Measurements from ENCODE around the gene GCM1. TPM values are rescaled to one million over a fixed set of nuclear protein-coding genes. Genes with fewer than 3 reads are reported as not detected.

GCM1 gene
- total and polyA plus RNA-seq, 9 of the 15 experiments (the other 6 are each of a cell fraction or from before 2014, with no cell fraction given): not detected

DNA sequence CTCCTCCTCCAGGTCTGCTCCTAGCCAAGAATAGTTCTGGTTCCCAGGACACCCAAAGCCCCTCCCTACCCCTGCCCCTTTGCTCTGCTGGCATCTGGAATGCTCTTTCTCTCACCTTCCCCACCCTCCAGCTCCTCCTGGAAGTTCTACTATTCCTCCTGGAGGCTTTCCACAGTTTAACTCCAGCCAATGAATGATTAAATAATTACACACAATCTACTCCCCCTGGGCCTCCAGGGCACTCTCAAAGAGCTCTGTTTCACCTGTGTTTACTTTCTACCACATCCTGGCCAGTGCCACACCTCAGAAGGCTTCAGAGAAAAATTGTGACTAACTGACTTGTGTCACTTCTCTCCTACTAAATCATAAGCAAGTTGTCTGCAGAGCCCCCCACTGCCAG lies 36.2 kb downstream of the GCM1 start (continued):
- TF ChIP-seq, protein P1, sequence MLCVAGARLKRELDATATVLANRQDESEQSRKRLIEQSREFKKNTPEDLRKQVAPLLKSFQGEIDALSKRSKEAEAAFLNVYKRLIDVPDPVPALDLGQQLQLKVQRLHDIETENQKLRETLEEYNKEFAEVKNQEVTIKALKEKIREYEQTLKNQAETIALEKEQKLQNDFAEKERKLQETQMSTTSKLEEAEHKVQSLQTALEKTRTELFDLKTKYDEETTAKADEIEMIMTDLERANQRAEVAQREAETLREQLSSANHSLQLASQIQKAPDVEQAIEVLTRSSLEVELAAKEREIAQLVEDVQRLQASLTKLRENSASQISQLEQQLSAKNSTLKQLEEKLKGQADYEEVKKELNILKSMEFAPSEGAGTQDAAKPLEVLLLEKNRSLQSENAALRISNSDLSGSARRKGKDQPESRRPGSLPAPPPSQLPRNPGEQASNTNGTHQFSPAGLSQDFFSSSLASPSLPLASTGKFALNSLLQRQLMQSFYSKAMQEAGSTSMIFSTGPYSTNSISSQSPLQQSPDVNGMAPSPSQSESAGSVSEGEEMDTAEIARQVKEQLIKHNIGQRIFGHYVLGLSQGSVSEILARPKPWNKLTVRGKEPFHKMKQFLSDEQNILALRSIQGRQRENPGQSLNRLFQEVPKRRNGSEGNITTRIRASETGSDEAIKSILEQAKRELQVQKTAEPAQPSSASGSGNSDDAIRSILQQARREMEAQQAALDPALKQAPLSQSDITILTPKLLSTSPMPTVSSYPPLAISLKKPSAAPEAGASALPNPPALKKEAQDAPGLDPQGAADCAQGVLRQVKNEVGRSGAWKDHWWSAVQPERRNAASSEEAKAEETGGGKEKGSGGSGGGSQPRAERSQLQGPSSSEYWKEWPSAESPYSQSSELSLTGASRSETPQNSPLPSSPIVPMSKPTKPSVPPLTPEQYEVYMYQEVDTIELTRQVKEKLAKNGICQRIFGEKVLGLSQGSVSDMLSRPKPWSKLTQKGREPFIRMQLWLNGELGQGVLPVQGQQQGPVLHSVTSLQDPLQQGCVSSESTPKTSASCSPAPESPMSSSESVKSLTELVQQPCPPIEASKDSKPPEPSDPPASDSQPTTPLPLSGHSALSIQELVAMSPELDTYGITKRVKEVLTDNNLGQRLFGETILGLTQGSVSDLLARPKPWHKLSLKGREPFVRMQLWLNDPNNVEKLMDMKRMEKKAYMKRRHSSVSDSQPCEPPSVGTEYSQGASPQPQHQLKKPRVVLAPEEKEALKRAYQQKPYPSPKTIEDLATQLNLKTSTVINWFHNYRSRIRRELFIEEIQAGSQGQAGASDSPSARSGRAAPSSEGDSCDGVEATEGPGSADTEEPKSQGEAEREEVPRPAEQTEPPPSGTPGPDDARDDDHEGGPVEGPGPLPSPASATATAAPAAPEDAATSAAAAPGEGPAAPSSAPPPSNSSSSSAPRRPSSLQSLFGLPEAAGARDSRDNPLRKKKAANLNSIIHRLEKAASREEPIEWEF (CRISPR knock-in tag; IDR thresholded peaks at IDR 0.05): no peak

DNA sequence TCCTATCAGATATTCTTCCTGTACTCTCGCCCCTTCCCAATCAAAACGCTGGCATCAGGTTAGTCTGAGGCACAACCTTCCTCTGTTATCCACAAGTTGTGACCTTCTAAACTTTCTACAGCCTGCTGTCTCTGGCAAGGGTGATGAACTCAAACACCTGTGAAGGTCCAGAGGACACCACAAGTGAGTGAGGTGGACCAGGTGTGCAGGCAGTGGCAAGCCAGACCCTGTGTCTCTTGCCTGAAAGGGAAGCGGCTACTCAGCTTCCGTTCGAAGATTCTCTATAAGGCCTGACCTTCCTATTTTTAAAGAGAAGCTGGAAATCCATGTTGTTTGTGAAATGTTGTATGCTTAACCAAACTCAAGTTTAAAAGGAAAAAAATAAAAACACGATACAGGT lies 36.8 kb downstream of the GCM1 start:
- Histone ChIP-seq H3K27ac (ENCODE audit: extremely low read depth, low read depth, low read length) (no peak overlapping the region), H2AFZ (ENCODE audit: low read depth, low read length) (no peak overlapping the region), H3K9me1 (ENCODE audit: control insufficient read depth, insufficient read depth, low read length) (no peaks in the 10 kb centered on the region), H3K36me3 (ENCODE audit: control insufficient read depth, insufficient read depth, low read length) (no peaks in the 10 kb centered on the region), H3K4me2 (ENCODE audit: insufficient read depth, low read length) (no peak overlapping the region), H3K9me3 (replicated peaks; ENCODE audit: control insufficient read depth, insufficient read depth, low read depth, low read length) (no peaks in the 10 kb centered on the region), H3K4me3 (no peak overlapping the region), H3K27me3 (ENCODE audit: control insufficient read depth in 2 of 2, insufficient read depth in 2 of 2, low read length in 2 of 2) (0 out of 5 replicates have a peak, but pooled peaks cover 0 to 9% of the 10 kb centered on the region in 2 experiments), H4K20me1 (replicated peaks; ENCODE audit: control insufficient read depth, insufficient read depth, low read length) (no peaks in the 10 kb centered on the region), H3K9ac (ENCODE audit: insufficient read depth in 1 of 2, low read depth in 2 of 2, low read length in 2 of 2) (no peak overlapping the region), H3K79me2 (ENCODE audit: control insufficient read depth, insufficient read depth, low read length) (no peaks in the 10 kb centered on the region), H3K4me1 (replicated peaks in 1 of 2; ENCODE audit: control insufficient read depth in 2 of 2, insufficient read depth in 2 of 2, low read length in 2 of 2) (no peaks in the 10 kb centered on the region)
- ChIA-PET CTCF (ENCODE audit: low intra/inter-chr PET ratio) (no interaction called here), POLR2A (no interaction called here)
- no peak for DNase-seq (ENCODE audit: extremely low read depth in 1 of 4, low spot score in 3 of 4)
- BruUV-seq (replicated peaks): no TSS peak
- in situ Hi-C loops (cut with MboI) (no loop called here), intact Hi-C loops (cut with micrococcal nuclease) (no loop called here)
- ATAC-seq: no peak
- TF ChIP-seq, protein P2, sequence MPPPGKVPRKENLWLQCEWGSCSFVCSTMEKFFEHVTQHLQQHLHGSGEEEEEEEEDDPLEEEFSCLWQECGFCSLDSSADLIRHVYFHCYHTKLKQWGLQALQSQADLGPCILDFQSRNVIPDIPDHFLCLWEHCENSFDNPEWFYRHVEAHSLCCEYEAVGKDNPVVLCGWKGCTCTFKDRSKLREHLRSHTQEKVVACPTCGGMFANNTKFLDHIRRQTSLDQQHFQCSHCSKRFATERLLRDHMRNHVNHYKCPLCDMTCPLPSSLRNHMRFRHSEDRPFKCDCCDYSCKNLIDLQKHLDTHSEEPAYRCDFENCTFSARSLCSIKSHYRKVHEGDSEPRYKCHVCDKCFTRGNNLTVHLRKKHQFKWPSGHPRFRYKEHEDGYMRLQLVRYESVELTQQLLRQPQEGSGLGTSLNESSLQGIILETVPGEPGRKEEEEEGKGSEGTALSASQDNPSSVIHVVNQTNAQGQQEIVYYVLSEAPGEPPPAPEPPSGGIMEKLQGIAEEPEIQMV (tag; conservative IDR thresholded peaks at IDR 0.05; ENCODE audit: low read depth): no peak
- TF ChIP-seq NFATC3 (IDR thresholded peaks at IDR 0.05): no peak
- TF ChIP-seq, protein P3, sequence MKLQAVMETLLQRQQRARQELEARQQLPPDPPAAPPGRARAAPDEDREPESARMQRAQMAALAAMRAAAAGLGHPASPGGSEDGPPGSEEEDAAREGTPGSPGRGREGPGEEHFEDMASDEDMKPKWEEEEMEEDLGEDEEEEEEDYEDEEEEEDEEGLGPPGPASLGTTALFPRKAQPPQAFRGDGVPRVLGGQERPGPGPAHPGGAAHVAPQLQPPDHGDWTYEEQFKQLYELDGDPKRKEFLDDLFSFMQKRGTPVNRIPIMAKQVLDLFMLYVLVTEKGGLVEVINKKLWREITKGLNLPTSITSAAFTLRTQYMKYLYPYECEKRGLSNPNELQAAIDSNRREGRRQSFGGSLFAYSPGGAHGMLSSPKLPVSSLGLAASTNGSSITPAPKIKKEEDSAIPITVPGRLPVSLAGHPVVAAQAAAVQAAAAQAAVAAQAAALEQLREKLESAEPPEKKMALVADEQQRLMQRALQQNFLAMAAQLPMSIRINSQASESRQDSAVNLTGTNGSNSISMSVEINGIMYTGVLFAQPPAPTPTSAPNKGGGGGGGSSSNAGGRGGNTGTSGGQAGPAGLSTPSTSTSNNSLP (IDR thresholded peaks at IDR 0.05; ENCODE audit: borderline replicate concordance, low read depth, low read length): no peak
- TF ChIP-seq, protein P4, sequence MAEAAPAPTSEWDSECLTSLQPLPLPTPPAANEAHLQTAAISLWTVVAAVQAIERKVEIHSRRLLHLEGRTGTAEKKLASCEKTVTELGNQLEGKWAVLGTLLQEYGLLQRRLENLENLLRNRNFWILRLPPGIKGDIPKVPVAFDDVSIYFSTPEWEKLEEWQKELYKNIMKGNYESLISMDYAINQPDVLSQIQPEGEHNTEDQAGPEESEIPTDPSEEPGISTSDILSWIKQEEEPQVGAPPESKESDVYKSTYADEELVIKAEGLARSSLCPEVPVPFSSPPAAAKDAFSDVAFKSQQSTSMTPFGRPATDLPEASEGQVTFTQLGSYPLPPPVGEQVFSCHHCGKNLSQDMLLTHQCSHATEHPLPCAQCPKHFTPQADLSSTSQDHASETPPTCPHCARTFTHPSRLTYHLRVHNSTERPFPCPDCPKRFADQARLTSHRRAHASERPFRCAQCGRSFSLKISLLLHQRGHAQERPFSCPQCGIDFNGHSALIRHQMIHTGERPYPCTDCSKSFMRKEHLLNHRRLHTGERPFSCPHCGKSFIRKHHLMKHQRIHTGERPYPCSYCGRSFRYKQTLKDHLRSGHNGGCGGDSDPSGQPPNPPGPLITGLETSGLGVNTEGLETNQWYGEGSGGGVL (CRISPR knock-in tag; IDR thresholded peaks at IDR 0.05): no peak
- TF ChIP-seq ZNF23 (CRISPR knock-in tag; IDR thresholded peaks at IDR 0.05): no peak
- FAIRE-seq: no peak
- 8% methylated on average over 6 of the region's 6 CpGs for WGBS (ENCODE audit: insufficient coverage, low coverage, missing lambda C conversion rate)
